DMS153 treated with DMSO at 0.1 percent for 48 hours (cell line): ENCODE results near the gene NUP93.
"Not testable (repeated sequence)": the region's sequence is repeated elsewhere in the genome, so short reads cannot be mapped to it uniquely, and the experiment has no call there.

ENCODE experiments used
- DNase-seq: peaks from one replicate; lab custom pipeline; 2025; ENCODE audit not compliant: unreplicated experiment; lab: John Stamatoyannopoulos, UW

NUP93 gene

DNA sequence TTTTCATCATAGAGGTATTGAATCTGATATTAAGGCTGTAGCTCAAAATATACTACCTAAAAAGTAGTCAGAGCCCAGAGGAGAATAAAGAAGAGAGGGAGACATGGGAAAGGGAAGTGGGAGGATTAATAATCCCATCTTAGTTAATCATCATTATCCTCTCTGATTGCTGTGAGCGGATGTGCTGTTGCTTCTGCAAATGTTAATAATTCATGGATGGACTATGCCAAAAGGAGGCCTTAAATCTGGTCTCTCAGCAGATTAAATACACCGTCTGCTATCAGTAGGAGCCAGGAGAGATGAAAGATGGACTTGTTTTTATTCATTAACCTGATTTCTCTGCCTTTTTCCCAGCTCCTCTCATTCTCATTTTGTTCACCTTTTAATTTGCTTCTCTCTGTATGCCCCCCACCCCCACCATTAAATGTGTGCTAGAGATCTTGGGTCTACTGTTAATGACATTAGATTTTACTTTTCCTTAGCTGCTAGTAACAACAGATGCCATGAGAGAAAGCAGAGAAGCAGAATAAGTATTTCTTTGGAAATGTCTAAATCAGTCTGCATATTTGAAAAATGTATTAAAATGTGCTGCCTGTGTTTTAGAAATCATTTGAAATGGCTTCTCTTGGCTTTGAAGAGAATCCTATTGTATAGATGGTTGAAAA is 44.2 kb downstream of the NUP93 start:
- no peak for DNase-seq

DNA sequence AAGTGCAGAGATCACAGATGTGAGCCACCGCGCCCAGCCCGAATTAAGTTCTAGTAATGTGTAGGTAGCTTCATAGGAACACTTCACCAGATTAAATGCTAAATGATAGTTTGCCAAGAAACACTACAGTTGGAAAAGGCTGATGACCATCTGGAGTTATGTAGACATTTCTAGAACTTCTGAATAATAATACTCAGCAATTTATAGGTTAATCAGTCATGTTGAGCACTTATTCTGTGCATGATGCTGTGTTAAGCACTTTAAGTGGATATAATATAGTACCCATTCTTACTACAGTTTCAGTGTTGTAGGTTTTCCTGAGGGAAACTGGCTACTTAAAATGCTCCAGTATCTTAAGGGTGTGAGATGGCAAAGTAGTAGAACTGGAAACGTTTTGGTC is 45.2 kb downstream of the NUP93 start:
- no peak for DNase-seq

DNA sequence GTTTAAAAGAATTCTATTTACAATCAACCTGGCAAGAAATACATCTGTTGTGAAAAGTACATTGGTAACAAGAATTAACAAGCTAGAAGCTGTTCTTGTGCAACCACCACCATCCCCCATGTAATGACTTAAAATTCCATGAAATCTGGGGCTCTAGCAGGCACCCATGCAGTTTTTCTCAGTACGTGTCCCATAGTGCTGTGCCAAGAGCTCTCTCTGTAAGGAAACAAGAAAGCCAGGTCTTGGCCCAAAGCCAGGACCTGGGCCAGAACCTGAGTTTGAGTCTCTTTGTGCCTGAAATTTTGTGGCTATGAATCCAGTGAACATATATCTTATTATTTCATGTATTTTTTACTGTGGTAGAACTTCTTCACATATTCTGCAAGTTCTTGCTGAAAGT is 46.6 kb downstream of the NUP93 start:
- no peak for DNase-seq

DNA sequence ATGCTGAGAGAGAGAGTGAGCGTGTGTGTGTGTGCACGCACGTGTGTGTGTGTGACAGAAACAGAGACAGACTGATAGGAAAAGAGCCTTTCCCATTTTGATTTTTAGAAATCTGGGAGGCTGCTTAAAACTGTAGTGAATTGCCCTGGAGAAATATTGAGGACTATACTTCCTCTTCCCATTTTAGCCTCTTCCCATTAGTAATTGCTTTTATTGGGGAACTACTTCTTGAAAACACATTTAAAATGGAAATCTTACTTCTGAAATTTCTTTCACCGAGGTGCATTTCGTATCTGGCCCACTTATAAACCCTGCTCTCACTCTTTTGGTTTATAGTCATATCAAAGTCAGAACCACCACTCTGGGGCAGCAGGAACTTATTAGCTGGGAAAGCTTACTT is 47.1 kb downstream of the NUP93 start:
- no peak for DNase-seq

DNA sequence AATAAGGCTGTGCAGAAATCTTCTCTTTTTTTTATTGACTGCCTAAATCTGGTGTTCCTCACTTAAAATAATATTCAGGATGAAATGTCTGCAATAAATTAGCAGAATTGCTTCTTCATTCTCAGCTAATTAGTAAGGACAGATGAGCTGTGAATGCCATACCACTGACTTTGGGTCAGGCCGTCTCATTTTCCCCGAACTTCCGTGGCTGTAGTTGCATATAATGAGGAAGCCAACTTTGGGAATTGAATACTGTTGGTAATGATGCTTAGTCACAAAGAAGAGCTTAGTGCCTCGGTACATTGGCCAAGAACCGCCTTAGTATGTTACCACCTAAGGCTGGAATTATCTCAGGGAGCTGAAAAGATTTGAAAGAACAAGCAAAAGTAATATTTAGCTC is 47.6 kb downstream of the NUP93 start:
- DNase-seq: no peak

DNA sequence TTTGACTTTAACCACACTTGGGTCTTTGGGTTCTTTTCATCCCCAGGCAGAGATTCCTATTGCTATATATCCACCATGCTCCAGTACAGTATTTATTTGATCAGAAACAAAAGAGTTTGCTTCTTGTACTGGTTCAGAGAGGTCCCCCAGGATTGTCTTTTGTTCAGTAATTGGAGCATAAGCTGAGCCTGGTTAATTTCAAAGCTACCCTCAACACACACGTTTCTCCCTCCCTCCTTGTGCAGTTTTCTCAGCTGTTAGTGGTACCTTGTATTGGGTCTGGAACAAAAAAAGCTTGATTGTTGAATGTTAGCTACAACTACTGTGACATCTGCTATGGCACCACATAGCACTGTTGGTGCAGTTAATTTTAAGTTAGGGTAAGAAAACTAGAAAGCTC is 50.0 kb downstream of the NUP93 start:
- no peak for DNase-seq

DNA sequence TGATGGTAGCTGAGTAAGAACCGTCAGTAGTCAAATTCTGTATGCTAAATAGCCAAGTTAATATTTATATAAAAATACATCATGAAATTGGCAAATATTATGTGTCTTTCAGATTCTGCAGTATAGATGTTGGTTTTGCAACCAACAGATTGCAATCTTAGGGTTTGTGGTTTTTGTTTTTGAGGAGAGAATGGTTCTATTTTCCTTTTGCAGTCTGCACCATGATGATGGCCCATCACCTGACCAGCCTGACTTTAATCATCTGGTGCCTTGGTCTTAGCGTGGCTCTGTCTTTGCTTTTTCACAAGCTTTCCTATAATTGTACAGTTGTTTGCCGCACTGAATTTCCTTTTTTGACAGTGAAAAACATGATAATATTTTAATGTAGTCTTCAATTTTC is 50.7 kb downstream of the NUP93 start:
- no peak for DNase-seq

DNA sequence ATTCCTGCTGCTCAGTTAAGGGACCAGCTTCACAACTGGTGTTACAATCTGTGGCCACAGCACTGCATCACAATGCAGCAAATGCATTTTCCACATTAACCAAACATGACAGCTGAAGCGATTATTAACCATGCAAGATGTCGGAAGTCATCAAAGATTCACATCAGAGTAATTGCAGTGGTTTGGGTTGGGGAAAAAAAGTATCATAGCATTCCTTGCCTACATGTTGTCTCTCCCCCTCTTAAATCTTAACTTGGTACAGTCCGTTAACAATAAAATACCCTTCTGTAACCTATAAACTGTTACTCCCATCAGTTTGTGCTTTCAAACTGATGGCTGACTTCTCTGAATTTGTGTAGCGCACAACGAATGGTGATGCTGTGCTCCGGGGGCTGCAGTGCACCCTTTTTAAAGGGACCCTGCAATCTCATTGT is 51.6 kb downstream of the NUP93 start:
- DNase-seq: no peak

DNA sequence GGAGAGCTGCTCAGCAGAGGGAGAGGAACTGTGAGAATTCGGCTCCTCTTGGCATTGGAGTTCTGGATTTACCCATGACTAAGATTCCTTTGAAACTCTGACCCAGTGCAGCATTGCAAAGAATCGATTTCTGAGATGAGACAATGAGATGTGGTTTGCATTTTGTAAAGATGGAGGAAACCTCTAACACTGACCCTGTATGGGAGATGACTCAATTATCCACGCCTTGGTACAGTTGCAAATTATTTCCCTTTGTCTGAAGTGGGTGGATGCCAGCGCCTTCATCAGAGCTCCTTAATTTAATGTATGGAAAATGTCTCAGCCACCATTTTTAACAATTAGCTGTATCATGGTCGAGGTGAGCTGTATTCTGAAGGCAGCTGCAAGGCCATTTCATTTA is 53.4 kb downstream of the NUP93 start:
- no peak for DNase-seq

DNA sequence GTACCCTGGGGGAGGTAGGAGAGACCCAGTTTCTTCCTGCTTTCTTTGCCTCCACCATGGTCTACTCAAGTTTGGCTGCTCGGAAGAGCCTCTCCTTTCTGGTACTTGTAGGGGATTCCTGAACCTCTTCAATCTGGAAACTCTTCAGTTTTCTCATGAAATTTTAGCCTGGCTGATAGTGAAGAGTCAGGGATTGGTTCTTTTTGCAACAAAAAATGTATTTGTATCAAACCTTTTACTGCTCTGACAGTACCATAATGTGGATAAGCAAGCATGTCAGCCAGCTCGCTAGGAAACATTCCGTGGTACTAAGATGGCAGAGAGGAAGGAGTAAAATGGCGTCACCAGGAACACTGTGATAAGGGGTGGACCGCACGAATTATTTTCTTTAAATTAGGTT is 55.4 kb downstream of the NUP93 start:
- DNase-seq: no peak

DNA sequence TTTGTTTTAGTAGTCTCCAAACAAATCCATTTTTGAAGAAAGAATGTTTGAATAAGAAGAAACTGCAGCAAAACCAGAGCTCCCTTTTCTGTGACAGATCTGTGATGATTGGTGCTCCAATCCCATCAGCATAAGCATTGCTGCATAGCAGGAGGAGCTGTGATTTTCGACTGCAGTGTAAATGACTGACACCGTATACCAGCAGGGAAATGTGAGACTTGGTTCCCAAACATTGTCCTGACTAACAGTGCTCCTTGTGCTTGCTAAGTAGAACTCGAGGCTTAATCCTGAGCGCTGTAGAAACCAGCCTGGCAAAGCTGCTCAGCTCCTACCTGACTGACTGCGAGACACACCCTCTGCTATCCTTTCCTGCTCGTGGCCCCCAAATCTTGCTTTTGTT is 57.2 kb downstream of the NUP93 start:
- DNase-seq: no peak

DNA sequence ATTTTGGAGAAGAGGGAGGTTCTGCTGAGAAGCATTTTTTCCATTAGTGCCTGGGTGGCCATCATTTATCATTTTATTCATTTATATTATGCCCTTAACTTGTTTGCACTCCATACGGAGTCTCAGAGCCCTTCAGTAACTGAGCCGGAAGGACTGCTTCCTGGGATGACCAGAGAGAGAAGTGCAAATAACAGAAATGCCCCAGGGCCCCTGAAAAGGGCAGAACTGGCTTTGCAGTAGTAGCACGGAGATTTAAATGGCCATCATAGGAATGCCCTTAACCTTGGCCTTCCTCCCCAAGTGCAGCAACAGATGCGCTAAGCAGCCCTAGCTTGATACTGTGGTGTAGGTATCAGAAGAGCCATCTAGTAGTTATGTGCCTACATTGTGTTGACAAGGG is 58.5 kb downstream of the NUP93 start:
- DNase-seq: no peak

DNA sequence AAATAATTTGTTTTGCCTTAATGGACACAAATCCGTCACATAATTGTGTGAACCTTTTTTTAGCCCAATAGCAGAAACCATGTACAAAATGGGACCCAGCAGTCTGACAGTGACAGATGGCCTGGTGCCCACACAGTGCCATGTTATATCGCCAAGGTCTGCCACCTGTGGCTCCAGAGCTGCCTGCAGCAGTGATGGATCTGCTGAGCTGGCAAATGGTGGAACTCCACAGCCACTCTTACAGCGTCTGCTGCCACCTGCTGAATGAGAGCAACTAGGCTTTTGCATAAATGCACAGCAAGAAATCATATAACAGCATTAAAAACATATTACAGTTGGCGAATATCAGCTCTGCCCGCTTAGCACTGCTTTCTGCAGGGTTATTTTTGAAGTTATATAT is 59.4 kb downstream of the NUP93 start:
- DNase-seq: no peak

DNA sequence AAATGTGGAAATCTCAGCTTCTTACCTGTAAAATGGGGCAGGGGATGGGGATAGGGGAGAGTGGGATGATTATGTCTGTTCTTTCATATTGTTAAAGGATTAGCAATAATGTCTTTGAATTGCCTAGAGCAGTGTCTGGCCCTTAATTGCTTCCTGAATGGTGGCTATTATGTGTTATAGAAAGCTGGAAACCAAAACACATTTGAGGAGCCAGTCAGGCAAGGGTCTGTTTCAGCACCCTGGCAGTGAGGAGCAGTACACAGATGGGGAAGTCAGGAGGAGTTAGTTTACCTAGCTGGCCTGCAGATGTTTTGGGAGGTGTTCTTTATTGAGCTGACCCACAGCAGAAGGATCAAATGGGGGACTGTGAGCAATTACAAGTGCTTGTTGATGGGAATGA is 63.0 kb downstream of the NUP93 start:
- DNase-seq: no peak

DNA sequence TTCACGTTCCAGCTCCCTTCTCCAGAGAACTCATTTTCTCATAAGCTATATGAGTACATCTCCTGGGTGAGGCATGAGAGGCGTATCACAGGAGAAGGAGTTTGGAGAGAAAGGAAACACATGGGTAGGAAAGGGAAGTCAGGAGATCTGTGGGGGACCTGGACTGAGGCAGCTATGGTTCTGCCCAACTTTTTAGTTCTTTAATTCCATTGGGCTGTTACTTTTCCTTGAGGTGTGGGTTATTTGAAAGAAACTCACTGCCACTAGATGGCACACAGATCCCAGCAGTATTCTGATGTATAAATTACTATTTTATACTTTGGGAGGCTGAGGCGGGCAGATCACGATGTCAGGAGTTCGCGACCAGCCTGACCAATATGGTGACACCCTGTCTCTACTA is 63.6 kb downstream of the NUP93 start:
- DNase-seq: no peak

DNA sequence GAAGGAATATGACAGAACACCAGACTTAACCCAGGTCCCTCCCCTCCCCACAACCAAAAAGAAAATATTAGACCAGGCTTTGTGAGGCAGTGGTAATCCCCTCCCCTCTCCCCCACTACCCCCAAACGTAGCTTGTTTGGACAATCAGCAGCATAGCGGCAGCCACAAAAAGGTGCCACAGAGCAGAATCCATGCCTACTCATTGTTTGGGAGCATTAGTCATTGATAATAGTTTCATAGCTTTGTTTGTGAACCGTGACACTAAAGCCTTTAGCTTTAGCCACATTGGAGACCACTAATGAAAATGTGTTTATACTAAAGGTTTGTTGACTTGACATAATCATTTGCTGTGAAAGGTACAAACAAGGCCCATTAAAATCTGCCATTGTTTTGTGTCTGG is 65.1 kb downstream of the NUP93 start:
- no peak for DNase-seq

DNA sequence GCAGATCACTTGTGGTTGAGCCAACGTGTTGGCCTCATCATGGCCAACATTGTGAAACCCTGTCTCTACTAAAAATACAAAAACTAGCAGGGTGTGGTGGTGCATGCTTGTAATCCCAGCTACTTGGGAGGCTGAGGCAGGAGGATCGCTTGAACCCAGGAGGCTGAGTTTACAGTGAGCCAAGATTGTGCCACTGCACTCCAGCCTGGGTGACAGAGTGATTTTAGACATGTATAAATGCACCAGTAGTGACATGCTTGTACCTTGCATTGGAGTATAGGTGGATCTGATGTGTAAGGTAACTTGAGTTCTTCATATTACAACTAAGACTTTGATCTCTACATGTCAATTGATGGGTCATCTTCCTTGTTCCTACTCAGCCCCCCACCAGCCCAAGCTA is 67.1 kb downstream of the NUP93 start:
- DNase-seq: not testable (repeated sequence)

DNA sequence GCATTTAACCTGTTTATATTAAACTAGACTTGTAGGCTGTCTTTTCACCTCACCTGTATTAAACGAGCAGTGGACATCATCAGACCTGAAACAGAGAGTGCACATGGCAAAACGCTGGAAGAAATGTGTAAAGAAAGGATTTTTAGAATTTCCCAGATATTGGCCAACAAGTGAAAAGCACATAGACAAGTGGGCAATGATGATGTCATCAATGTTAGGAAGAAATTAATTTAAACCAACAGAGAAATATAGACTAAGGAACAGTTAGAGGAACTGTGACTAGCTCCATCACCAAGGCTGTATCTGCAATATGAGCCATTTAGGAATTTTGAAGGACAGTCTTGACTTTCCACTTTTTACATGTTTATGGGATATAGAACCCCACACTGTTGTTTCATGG is 67.9 kb downstream of the NUP93 start:
- DNase-seq: no peak

DNA sequence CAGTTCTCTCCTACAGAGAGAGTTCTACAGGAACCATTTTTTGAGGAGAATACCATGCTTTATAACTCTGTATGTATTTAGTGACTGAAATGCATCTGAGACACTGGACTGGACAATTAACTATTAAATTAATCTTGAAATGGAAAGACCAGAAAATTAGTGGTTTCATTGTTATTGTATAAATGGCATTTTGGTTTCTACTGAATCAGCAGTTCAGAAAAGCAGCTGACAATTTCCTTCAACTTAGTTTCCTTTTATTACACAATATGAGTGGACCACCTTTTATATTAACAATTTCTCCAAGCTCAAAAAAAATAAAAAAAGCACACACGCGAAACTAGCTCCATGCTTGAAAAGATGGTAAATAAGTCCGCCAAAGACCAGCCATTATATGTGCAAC is 69.0 kb downstream of the NUP93 start:
- DNase-seq: no peak

DNA sequence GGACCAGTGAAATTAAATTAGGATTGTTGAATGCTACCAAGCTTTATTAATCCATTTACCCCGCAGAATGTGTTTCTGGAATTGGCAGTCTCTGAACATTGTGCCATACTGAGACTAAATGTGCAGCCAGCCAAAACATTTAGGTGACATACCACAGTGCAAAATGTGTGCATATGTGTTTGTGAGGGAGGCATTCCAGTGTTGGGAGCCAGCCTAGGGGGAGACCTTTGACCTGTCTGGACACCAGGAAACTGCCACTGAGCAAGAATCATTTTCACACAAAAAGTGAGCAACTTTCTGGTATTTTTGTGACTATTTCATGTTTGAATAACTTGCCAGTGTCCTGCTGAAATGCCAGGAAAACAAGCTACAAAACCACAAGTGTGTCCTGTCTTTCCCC is 70.4 kb downstream of the NUP93 start:
- DNase-seq: no peak

DNA sequence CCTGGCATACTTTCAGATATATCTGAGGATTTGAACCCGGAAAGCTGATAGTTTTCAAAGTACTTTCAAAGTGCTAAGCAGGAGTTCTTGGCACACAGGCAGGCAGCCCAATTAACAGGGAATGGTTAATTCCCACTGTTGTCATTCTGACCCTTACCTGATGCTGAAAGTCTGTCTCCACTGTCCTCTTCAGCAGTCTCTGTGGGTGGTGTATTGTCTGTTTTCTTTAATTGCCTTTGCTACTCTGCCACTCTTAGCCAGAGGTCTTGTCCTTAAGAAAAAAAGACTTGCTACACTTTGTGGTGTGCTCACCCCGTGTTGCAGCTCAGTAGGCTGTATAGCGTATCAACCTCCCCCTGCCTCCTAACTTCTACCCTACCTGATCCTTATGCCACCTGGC is 71.8 kb downstream of the NUP93 start:
- DNase-seq: no peak

DNA sequence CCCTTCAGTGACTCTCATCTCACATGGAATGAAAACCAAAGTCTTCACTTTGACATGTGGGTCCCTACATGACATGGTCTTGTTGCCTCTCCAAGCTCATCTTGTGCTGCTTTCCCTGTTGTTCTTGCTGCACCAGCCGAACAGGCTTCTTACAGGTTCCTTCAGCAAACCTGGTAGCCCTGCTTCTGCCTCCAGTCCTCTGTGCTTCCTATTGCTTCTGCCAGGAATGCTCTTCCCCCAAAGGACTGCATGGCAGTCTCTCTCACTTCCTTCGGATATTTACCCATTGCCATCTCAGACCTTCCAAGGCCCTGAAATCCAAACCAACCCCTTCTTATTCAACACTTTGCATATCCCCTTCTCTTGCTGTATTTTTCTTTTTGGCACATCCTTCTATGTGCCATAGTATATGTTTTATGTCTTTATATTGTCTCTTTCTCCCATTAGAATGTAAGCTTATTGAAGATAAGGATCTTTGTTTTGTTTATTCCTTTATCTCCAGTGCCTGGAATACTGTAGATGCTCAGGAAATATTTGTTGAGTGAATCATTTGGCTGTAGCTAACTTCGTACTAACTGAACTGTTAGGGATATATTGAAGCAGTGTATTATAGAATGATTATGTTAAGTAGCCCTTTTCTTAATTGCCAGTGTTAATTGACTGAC is 77.2 kb downstream of the NUP93 start:
- DNase-seq: no peak

DNA sequence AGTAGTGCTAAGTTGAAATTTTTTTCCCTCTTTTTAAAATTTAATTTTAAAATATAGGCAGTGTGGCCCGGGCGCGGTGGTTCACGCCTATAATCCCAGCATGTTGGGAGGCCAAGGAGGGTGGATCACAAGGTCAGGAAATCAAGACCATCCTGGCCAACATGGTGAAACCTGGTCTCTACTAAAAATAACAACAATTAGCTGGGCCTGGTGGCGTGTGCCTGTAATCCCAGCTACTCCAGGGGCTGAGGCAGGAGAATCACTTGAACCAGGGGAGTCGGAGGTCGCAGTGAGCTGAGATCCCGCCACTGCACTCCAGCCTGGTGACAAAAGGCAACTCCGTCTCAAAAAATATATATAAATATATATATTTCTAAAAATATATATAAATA is 77.7 kb downstream of the NUP93 start:
- not testable (repeated sequence) for DNase-seq
